Stimulated activated memory B cell treated with anti-CD40 and anti-IgM and Interleukin-4, amounts not matched to agents 10 μg/mL and 1 μg/mL and 100 μg/mL, for 72 hours (primary cell): Measurements from ENCODE around the gene RBPMS2.

Source experiments
- ATAC-seq: fragments of 150-1000 bp; cut with Tn5 transposase; 2 replicates; pipeline ENCODE4 v1.10.0; 2021
- H3K27ac Mint-ChIP-seq: one replicate; pipeline ENCODE4 v1.8.0; 2022; ENCODE audit warnings: mild to moderate bottlenecking, mixed read lengths
- H3K27me3 Mint-ChIP-seq: one replicate; pipeline ENCODE4 v1.8.0; 2022; ENCODE audit warnings: mixed read lengths
- H3K36me3 Mint-ChIP-seq: one replicate; pipeline ENCODE4 v1.8.0; 2022; ENCODE audit warnings: mixed read lengths
- H3K4me1 Mint-ChIP-seq: one replicate; pipeline ENCODE4 v1.8.0; 2022; ENCODE audit warnings: mixed read lengths
- H3K4me3 Mint-ChIP-seq: one replicate; pipeline ENCODE4 v1.8.0; 2022; ENCODE audit warnings: mild to moderate bottlenecking, moderate library complexity, mixed read lengths
- H3K9me3 Mint-ChIP-seq: one replicate; pipeline ENCODE4 v1.8.0; 2022; ENCODE audit warnings: mixed read lengths

RBPMS2 gene

DNA sequence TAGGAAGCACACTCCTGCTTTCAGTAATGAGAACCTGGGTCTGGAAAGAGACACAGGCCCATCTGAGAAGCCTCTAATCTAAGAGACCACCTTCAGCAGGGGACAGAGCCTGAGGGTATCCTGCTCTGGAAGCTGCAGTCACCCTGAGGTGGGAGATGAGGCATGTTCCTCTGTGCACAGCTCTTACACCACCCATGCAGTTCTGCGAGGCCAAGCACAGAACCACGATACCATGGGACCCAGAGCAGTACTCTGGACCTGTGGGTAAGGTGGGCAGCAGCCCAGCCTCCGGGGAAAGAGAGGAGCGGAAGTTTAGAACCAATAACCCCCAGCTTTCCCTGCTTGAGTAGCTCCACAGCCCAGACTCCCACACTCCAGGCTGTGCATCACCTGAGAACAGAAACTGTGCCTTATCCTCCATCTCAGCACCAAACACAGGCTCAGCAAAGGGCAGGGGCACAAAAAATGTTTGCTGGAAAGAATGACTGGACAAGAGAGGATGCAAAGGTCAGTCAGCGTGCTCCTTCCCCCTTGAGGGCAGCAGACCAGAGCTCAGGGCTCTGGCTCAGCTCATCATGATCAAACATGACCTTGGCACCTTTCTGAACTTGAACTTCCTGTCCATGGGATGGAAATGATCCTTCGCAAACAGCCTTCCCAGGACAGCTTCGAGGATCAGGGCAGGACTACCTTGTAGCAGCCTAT, 43.1 kb downstream of the RBPMS2 start:
- peak overlapping the region; percentile 77 for H3K27ac Mint-ChIP-seq
- no peak overlapping the region for H3K4me3 Mint-ChIP-seq
- peaks cover 29% of the 10 kb centered on the region for H3K4me1 Mint-ChIP-seq
- H3K27me3 Mint-ChIP-seq, result no peaks in the 10 kb centered on the region
- peak; percentile 82 for ATAC-seq
- H3K36me3 Mint-ChIP-seq, result no peaks in the 10 kb centered on the region
- H3K9me3 Mint-ChIP-seq, result no peaks in the 10 kb centered on the region

DNA sequence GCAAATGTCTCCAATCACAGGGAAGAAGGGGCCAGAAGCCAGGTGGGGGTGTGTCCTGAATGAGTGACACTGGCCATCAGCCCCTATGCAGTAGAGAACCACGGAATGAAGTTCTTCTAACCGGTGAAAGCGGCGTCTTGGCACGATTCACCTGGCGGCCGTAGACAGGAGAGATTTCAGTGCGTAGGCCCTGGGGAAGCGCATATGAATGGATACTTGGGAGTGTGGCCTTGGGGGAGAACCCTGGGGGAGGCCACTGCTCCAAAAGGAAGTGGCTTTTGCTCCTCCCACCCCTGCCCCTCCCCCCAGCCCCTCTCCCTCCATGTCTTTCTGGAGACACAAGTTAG, 43.6 kb downstream of the RBPMS2 start:
- peak overlapping the region; percentile 28 for H3K4me3 Mint-ChIP-seq
- H3K27ac Mint-ChIP-seq, result peak overlapping the region; percentile 77
- no peaks in the 10 kb centered on the region for H3K27me3 Mint-ChIP-seq
- peaks cover 29% of the 10 kb centered on the region for H3K4me1 Mint-ChIP-seq
- H3K36me3 Mint-ChIP-seq, result no peaks in the 10 kb centered on the region
- no peaks in the 10 kb centered on the region for H3K9me3 Mint-ChIP-seq
- ATAC-seq, result peak; percentile 2

DNA sequence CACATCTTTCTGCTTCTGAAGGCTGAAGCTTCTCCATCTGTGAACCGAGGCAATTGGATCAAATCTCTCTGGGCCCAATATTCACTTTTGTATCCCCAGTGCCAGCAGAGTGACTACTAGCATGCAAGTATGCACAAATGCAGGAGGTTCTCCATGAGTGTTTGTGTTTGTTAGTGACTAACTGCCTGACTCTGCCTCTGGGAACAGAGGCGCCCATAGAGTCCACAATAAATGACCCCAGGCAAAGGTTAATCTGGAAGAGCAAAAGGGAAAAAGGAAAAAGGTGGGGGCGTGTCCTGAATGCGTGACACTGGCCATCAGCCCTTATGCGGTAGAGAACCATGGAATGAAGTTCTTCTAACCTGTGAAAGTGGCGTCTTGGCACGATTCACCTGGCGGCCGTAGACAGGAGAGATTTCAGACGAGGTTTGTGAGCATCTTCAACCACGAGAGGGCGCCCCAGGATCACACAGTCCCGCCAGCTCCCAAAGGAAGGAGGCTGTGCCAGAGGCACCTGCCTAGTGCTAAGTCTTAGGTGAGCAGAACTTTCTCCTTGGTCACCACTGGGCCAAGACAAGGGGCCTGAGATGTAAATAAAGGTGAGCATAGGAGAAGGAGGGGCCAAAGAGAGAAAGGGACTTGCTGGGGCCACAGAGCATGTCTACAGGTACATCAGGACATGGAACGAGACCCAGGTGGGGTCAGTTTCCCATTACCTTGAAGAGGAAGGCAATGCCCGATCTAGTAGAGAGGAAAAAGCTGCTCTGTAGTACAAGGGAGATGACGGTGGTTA, 44.2 kb downstream of the RBPMS2 start:
- Mint-ChIP-seq H3K4me3 (peak overlapping the region; percentile 28), H3K36me3 (no peaks in the 10 kb centered on the region), H3K27ac (peak overlapping the region; percentile 77), H3K4me1 (peaks cover 29% of the 10 kb centered on the region), H3K9me3 (no peaks in the 10 kb centered on the region), H3K27me3 (no peaks in the 10 kb centered on the region)
- peak; percentile 78 for ATAC-seq

DNA sequence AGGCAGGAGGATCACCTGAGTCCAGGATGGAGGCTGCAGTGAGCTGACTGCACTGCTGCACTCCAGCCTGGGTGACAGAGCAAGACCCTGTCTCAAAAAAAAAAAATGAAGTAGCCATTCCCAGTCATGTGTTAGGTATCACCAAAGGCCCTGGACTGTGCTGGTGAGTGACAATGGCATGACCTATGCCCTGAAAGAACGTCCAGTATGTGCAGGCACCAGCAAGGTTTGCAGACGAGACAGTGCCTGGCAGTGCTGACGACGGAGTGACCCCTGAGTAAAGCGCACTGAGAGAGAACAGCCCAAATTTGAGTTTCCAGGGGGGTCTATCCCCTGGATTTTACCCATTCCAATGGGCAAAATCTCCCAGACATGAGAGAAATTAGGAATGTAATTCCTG, 45.2 kb downstream of the RBPMS2 start:
- no peak for ATAC-seq
- H3K27me3 Mint-ChIP-seq, result no peaks in the 10 kb centered on the region
- no peak overlapping the region for H3K4me3 Mint-ChIP-seq
- H3K36me3 Mint-ChIP-seq, result no peaks in the 10 kb centered on the region
- H3K4me1 Mint-ChIP-seq, result peaks cover 29% of the 10 kb centered on the region
- no peak overlapping the region for H3K27ac Mint-ChIP-seq
- H3K9me3 Mint-ChIP-seq, result no peaks in the 10 kb centered on the region

DNA sequence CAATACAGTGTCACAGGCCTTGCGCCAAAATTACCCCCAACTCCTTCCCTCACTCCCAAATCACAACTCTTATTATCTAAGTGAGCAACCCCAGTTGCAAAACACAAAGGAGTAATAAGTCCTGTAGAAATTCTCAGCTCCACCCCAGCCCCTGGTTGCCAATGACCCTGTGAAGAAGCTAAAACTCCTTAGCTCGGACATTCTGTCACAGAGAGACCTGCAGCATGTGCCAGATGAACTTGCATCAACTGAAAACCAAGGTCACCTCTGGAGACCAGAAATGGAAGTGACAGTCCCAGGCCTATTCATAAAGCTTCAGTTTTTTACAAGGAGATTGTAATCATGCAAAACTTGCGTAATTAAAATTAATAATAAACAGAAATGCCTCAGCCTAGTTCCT, 55.2 kb downstream of the RBPMS2 start:
- no peaks in the 10 kb centered on the region for H3K4me1 Mint-ChIP-seq
- H3K27me3 Mint-ChIP-seq, result peaks cover 6% of the 10 kb centered on the region
- no peak for ATAC-seq
- H3K27ac Mint-ChIP-seq, result no peak overlapping the region
- H3K36me3 Mint-ChIP-seq, result no peaks in the 10 kb centered on the region
- H3K4me3 Mint-ChIP-seq, result no peak overlapping the region
- H3K9me3 Mint-ChIP-seq, result no peaks in the 10 kb centered on the region

DNA sequence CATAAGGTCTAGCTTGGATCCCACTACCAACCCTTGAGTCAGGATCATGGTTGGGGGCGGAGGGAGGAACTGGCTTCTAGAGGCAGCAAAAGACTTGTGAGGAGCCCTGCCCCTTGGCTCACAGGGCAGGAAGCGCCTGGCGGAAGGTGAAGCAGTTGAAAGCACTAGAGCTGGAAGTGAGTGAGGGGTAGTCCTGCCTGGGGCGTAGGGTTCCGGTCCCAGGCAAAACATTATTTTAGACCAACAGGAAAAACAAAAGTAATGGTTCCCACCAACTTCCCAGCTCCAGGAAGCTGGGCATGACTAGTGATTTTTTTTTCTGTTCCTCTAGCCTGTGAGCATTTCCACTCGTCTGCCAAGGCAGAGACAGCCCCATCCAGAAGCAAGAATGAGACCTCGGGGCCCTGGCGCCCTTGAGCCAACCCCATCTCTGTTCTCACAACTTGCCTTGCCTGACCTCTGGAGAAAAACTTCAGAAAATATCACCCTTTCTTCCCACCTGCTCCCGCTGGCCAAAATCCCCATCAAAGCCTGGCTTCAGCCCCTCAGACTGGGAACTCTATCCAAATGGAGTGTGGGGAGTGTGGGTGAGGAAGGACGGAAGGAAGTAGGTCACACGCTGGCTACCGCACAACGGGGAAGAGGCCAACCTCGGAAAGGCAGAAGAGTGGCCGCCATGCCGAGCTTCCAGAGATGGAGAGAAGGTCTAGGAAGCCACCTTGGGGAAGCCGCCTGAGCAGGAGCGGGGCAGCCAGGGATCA, 57.5 kb downstream of the RBPMS2 start:
- no peak for ATAC-seq
- H3K4me1 Mint-ChIP-seq, result no peaks in the 10 kb centered on the region
- H3K27me3 Mint-ChIP-seq, result peaks cover 6% of the 10 kb centered on the region
- no peak overlapping the region for H3K4me3 Mint-ChIP-seq
- H3K36me3 Mint-ChIP-seq, result no peaks in the 10 kb centered on the region
- H3K9me3 Mint-ChIP-seq, result no peaks in the 10 kb centered on the region
- H3K27ac Mint-ChIP-seq, result no peak overlapping the region

DNA sequence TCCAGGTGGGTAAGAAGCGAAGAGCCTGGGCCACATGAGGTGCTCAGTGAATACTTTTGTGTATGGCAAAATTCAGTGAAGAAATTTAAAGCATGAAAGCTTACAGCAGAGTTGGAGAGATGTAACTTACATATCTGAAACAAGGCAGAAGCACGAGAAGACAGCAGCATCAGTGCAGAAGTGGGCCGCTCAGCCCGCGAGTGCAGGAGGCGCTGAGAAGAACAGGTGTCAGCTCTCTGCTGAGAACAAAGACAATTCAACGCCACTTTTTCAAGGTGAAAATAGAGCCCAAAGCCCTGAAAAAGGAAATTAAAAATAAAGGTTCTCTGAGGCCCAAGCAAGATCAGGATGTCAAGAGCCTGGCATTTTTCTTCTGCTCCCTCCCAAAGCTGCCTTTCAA, 58.3 kb downstream of the RBPMS2 start:
- peaks cover 6% of the 10 kb centered on the region for H3K27me3 Mint-ChIP-seq
- H3K9me3 Mint-ChIP-seq, result no peaks in the 10 kb centered on the region
- no peak overlapping the region for H3K27ac Mint-ChIP-seq
- no peaks in the 10 kb centered on the region for H3K36me3 Mint-ChIP-seq
- H3K4me1 Mint-ChIP-seq, result no peaks in the 10 kb centered on the region
- no peak for ATAC-seq
- no peak overlapping the region for H3K4me3 Mint-ChIP-seq

DNA sequence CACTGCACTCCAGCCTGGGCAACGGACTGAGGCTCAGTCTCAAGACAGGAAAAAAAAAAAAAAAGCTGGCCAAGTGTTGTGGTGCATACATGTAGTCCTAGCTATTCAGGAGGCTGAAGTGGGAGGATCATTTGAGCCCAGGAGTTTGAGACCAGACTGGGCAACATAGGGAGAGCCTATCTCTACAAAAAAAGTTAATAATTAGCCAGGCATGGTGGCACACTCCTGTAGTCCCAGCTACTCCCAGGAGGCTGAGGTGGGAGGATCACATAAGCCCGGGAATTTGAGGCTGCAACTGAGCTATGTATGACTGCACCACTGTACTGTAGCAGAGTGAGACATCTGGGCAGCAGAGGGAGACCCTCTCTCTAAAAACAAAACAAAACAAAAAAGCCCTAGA, 58.9 kb downstream of the RBPMS2 start:
- H3K9me3 Mint-ChIP-seq, result no peaks in the 10 kb centered on the region

DNA sequence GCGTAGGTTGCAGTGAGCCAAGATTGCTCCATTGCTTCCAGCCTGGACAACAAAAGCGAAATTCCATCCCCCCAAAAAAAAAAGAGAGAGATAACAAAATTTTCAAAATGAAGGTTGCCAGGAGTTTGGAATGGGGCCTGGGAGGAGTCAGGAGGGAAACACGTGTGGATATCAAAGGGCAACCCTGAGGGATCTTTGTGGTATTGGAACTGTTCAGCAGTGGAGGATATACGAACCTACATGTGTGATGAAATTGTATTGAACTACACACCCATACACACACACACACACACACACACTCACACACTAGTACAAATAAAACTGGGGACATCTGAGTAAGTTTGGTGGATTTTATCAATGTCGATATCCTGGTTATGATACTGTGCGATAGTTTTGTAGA, 61.8 kb downstream of the RBPMS2 start:
- no peak overlapping the region for H3K4me3 Mint-ChIP-seq
- no peaks in the 10 kb centered on the region for H3K9me3 Mint-ChIP-seq
- H3K36me3 Mint-ChIP-seq, result no peaks in the 10 kb centered on the region
- peaks cover 5% of the 10 kb centered on the region for H3K27me3 Mint-ChIP-seq
- no peaks in the 10 kb centered on the region for H3K4me1 Mint-ChIP-seq
- H3K27ac Mint-ChIP-seq, result no peak overlapping the region
- ATAC-seq, result no peak

More for the DNA sequence above, 58.9 kb downstream of the RBPMS2 start:
- Mint-ChIP-seq H3K27ac (no peak overlapping the region), H3K36me3 (no peaks in the 10 kb centered on the region), H3K4me3 (no peak overlapping the region), H3K4me1 (no peaks in the 10 kb centered on the region), H3K27me3 (peaks cover 6% of the 10 kb centered on the region)
- no peak for ATAC-seq

DNA sequence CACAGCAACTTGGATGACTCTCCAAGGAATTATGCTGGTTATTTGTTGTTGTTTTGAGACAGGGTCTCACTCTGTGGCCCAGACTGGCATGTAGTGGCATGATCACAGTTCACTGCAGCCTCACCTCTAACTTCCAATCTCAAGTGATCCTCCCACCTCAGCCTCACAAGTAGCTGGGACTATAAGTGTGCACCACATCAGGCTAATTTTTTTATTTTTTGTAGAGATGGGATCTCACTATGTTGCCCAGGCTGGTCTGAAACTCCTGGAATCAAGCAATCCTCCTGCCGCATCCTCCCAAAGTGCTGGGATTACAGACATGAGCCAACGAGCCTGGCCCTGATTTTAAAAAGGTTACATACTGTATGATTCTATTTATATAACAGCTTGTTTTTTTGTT, 63.0 kb downstream of the RBPMS2 start:
- H3K9me3 Mint-ChIP-seq, result no peaks in the 10 kb centered on the region
- no peaks in the 10 kb centered on the region for H3K4me1 Mint-ChIP-seq
- H3K4me3 Mint-ChIP-seq, result no peak overlapping the region
- H3K27ac Mint-ChIP-seq, result no peak overlapping the region
- H3K36me3 Mint-ChIP-seq, result no peaks in the 10 kb centered on the region
- ATAC-seq, result no peak
- no peaks in the 10 kb centered on the region for H3K27me3 Mint-ChIP-seq

DNA sequence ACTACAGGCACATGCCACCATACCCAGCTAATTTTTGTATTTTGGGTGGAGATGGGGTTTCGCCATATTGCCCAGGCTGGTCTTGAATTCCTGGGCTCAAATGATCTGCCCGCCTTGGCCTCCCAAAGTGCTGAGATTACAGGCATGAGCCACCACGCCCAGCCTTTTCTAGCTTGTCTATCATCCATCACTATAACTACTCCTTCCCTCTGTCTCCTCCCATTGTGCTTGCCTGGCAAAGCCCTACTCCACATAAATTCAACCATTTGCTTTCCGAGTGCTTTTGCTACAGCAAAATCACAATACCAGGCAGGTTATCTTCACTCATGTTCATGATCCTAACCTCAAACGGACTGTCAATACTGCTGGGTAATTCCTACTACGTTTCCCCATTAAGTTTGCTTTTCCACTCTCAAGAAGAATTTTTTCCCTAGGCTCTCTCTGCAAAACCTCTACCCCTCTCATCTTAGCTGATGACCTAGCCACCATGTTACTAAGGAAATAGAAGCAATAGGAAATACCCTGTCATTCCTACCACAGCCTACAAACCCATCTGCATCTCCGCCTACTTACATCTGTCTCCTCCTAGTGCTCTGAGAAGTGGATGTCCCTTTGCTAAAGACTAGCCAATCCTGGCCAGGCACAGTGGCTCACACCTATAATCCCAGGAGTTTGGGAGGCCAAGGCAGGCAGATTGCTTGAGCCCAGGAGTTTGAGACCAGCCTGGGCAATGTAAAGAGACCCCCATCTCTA, 64.5 kb downstream of the RBPMS2 start:
- no peaks in the 10 kb centered on the region for H3K27me3 Mint-ChIP-seq
- no peaks in the 10 kb centered on the region for H3K36me3 Mint-ChIP-seq
- no peaks in the 10 kb centered on the region for H3K4me1 Mint-ChIP-seq
- H3K9me3 Mint-ChIP-seq, result no peaks in the 10 kb centered on the region
- H3K4me3 Mint-ChIP-seq, result no peak overlapping the region
- no peak overlapping the region for H3K27ac Mint-ChIP-seq
- ATAC-seq, result no peak

DNA sequence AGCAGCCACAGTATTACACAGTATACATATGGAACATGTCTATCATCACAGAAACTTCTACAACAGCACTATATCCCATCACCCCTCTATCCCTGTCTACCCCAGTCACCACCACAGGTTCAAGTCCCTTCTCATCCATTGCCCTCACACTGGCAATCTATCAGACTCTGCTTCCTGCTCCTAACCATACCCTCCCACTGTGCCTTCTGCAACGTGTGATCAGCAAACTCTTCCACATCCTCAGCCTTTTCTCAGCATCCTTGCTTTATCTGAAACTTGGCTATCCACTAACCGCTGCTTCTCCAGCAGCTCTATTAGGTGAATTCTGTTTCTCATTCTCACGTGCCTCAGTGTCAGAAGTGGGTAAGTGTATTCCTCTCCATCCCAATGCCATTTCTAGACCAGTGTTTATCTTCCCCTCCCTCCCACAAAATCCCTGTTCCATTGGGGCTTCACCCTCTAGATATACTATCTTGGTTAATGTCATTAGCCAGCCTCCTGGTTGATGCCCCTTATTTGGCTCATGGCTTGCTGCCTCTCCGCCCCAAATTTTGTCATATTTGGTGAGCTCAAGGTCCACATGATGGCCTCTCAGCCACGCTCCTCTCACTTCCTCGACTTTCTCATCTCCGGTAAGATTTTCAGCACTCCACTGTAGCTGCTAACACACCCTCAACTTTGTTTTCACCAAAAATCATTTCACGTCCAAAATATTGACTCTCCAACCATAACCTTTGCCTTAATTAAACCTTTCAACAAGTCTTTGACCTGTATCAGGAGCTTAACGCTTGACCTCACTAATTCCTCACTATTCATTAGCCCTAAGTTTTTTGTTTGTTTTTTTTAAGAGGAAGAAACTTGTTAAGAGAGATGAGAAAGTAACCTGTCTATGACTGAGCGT, 69.1 kb downstream of the RBPMS2 start:
- Mint-ChIP-seq H3K27ac (no peak overlapping the region), H3K36me3 (no peaks in the 10 kb centered on the region), H3K27me3 (no peaks in the 10 kb centered on the region), H3K4me3 (no peak overlapping the region), H3K4me1 (peaks cover 22% of the 10 kb centered on the region), H3K9me3 (no peaks in the 10 kb centered on the region)
- ATAC-seq, result no peak

DNA sequence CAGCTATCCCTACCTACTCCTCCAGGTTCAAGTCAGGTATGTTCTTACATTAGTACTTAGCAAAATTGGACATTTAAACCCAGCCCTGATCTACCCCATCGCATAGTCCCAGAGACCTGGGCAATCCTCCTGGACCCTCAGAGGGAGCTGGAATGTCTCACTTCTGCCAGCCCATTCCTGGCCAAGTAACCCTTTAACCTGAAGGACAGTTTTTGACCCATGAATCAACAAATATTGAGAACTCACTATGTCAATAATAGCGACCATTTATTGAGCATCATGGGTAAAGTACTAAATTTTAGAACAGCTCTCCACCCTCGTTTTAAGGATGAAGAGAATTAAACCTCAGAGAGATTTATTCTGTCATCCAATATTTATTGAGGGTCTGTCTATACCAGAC, 70.4 kb downstream of the RBPMS2 start:
- Mint-ChIP-seq H3K27me3 (no peaks in the 10 kb centered on the region), H3K36me3 (peaks cover 7% of the 10 kb centered on the region), H3K9me3 (no peaks in the 10 kb centered on the region), H3K4me3 (no peak overlapping the region), H3K4me1 (peaks cover 34% of the 10 kb centered on the region), H3K27ac (no peak overlapping the region)
- no peak for ATAC-seq

DNA sequence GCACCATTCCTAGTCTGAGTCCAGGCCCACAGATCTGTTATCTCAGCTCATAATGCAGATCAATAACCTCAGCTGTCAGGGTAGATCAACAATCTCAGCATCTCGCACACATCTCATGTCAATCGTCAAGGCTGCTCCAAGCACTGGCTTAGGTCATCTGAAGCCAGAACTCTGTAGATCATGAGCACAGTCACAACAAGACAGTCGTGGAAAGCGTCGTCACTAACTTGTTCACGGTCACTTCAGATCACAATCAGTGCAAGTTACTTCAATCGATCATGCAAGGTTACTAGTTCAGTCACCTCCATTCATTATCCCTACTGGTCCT, 71.8 kb downstream of the RBPMS2 start:
- Mint-ChIP-seq H3K27me3 (no peaks in the 10 kb centered on the region), H3K4me1 (peaks cover 49% of the 10 kb centered on the region), H3K36me3 (peaks cover 7% of the 10 kb centered on the region), H3K27ac (peak overlapping the region; percentile 91), H3K4me3 (peak overlapping the region; percentile 93), H3K9me3 (no peaks in the 10 kb centered on the region)
- ATAC-seq, result no peak
